Stimulated activated memory B cell treated with anti-CD40 and anti-IgM and Interleukin-4, amounts not matched to agents 10 μg/mL and 1 μg/mL and 100 μg/mL, for 72 hours (primary cell): Measurements from ENCODE around the gene PDCD7.
"Not testable (repeated sequence)": the region's sequence is repeated elsewhere in the genome, so short reads cannot be mapped to it uniquely, and the experiment has no call there.

ENCODE experiments used
- ATAC-seq: fragments of 150-1000 bp; cut with Tn5 transposase; 2 replicates; pipeline ENCODE4 v1.10.0; 2021
- H3K27ac Mint-ChIP-seq: one replicate; pipeline ENCODE4 v1.8.0; 2022; ENCODE audit warnings: mild to moderate bottlenecking, mixed read lengths
- H3K27me3 Mint-ChIP-seq: one replicate; pipeline ENCODE4 v1.8.0; 2022; ENCODE audit warnings: mixed read lengths
- H3K36me3 Mint-ChIP-seq: one replicate; pipeline ENCODE4 v1.8.0; 2022; ENCODE audit warnings: mixed read lengths
- H3K4me1 Mint-ChIP-seq: one replicate; pipeline ENCODE4 v1.8.0; 2022; ENCODE audit warnings: mixed read lengths
- H3K4me3 Mint-ChIP-seq: one replicate; pipeline ENCODE4 v1.8.0; 2022; ENCODE audit warnings: mild to moderate bottlenecking, moderate library complexity, mixed read lengths
- H3K9me3 Mint-ChIP-seq: one replicate; pipeline ENCODE4 v1.8.0; 2022; ENCODE audit warnings: mixed read lengths

The PDCD7 gene

GRCh38 chr15:65147902-65148301, 14.3 kb upstream of the PDCD7 start:
- H3K36me3 Mint-ChIP-seq, result peaks cover 40% of the 10 kb centered on the region
- no peak overlapping the region for H3K27ac Mint-ChIP-seq

GRCh38 chr15:65146438-65146837, 12.8 kb upstream of the PDCD7 start:
- Mint-ChIP-seq H3K4me3 (no peak overlapping the region), H3K4me1 (no peaks in the 10 kb centered on the region), H3K9me3 (no peaks in the 10 kb centered on the region), H3K27me3 (no peaks in the 10 kb centered on the region), H3K27ac (no peak overlapping the region), H3K36me3 (peaks cover 26% of the 10 kb centered on the region)
- ATAC-seq, result no peak

More at GRCh38 chr15:65147902-65148301, 14.3 kb upstream of the PDCD7 start:
- Mint-ChIP-seq H3K9me3 (no peaks in the 10 kb centered on the region), H3K27me3 (no peaks in the 10 kb centered on the region), H3K4me3 (no peak overlapping the region), H3K4me1 (no peaks in the 10 kb centered on the region)
- no peak for ATAC-seq

GRCh38 chr15:65138631-65139030, 5.0 kb upstream of the PDCD7 start:
- H3K9me3 Mint-ChIP-seq, H3K27me3 Mint-ChIP-seq: not testable (repeated sequence)

GRCh38 chr15:65137893-65138292, 4.3 kb upstream of the PDCD7 start:
- H3K9me3 Mint-ChIP-seq, ATAC-seq, H3K36me3 Mint-ChIP-seq, H3K27ac Mint-ChIP-seq, H3K27me3 Mint-ChIP-seq, H3K4me3 Mint-ChIP-seq: not testable (repeated sequence)
- peaks cover 11% of the 10 kb centered on the region for H3K4me1 Mint-ChIP-seq

More at GRCh38 chr15:65138631-65139030, 5.0 kb upstream of the PDCD7 start:
- H3K36me3 Mint-ChIP-seq, ATAC-seq, H3K4me3 Mint-ChIP-seq, H3K27ac Mint-ChIP-seq: not testable (repeated sequence)
- H3K4me1 Mint-ChIP-seq, result peaks cover 10% of the 10 kb centered on the region

- not testable (repeated sequence) for ATAC-seq, H3K27ac Mint-ChIP-seq, H3K4me3 Mint-ChIP-seq, H3K27me3 Mint-ChIP-seq, H3K9me3 Mint-ChIP-seq, H3K36me3 Mint-ChIP-seq
- H3K4me1 Mint-ChIP-seq, result peaks cover 17% of the 10 kb centered on the region
Observed at GRCh38 chr15:65137089-65137488, 3.5 kb upstream of the PDCD7 start.

- peaks cover 14% of the 10 kb centered on the region for H3K36me3 Mint-ChIP-seq
- H3K27ac Mint-ChIP-seq, result no peak overlapping the region
- H3K9me3 Mint-ChIP-seq, result peaks cover 6% of the 10 kb centered on the region
- ATAC-seq, result no peak
- no peaks in the 10 kb centered on the region for H3K27me3 Mint-ChIP-seq
- peak overlapping the region; percentile 86 for H3K4me3 Mint-ChIP-seq
- H3K4me1 Mint-ChIP-seq, result peaks cover 31% of the 10 kb centered on the region
Observed at GRCh38 chr15:65134538-65134937, 930 bp upstream of the PDCD7 start.

GRCh38 chr15:65132878-65133547, 595 bp downstream of the PDCD7 start:
- Mint-ChIP-seq H3K4me1 (peaks cover 31% of the 10 kb centered on the region), H3K36me3 (peaks cover 22% of the 10 kb centered on the region)

GRCh38 chr15:65130941-65131340, 2.7 kb downstream of the PDCD7 start:
- no peak for ATAC-seq
- Mint-ChIP-seq H3K36me3 (peaks cover 28% of the 10 kb centered on the region), H3K4me3 (no peak overlapping the region), H3K27ac (no peak overlapping the region), H3K27me3 (no peaks in the 10 kb centered on the region), H3K4me1 (peaks cover 31% of the 10 kb centered on the region), H3K9me3 (no peaks in the 10 kb centered on the region)

More at GRCh38 chr15:65132878-65133547, 595 bp downstream of the PDCD7 start:
- Mint-ChIP-seq H3K27ac (peak overlapping the region; percentile 83), H3K4me3 (peak overlapping the region; percentile 86), H3K9me3 (peaks cover 6% of the 10 kb centered on the region), H3K27me3 (no peaks in the 10 kb centered on the region)
- peak; percentile 78 for ATAC-seq

GRCh38 chr15:65115542-65115941, 18.1 kb downstream of the PDCD7 start:
- no peaks in the 10 kb centered on the region for H3K27me3 Mint-ChIP-seq
- H3K4me3 Mint-ChIP-seq, result no peak overlapping the region
- peaks cover 45% of the 10 kb centered on the region for H3K36me3 Mint-ChIP-seq
- no peak overlapping the region for H3K27ac Mint-ChIP-seq
- no peaks in the 10 kb centered on the region for H3K9me3 Mint-ChIP-seq
- no peaks in the 10 kb centered on the region for H3K4me1 Mint-ChIP-seq
- no peak for ATAC-seq

GRCh38 chr15:65115086-65115485, 18.5 kb downstream of the PDCD7 start, which contains the start of gene UBAP1L:
TSS of gene UBAP1L (minus strand) at chr15:65115200. CDS start at chr15:65106215, 8,985 bp downstream.
- H3K36me3 Mint-ChIP-seq, result peaks cover 45% of the 10 kb centered on the region
- H3K4me3 Mint-ChIP-seq, result no peak within 1 kb of the TSS
- H3K9me3 Mint-ChIP-seq, result no peaks in the 10 kb centered on the region
- H3K27ac Mint-ChIP-seq, result no peak within 1 kb of the TSS
- no peaks in the 10 kb centered on the region for H3K27me3 Mint-ChIP-seq
- no peaks in the 10 kb centered on the region for H3K4me1 Mint-ChIP-seq
- ATAC-seq, result no peak

GRCh38 chr15:65110676-65111292, 22.8 kb downstream of the PDCD7 start:
- Mint-ChIP-seq H3K36me3 (peaks cover 50% of the 10 kb centered on the region), H3K9me3 (no peaks in the 10 kb centered on the region), H3K4me1 (no peaks in the 10 kb centered on the region), H3K27me3 (no peaks in the 10 kb centered on the region), H3K4me3 (no peak overlapping the region), H3K27ac (no peak overlapping the region)
- no peak for ATAC-seq

GRCh38 chr15:65106011-65106590, 27.5 kb downstream of the PDCD7 start:
- H3K9me3 Mint-ChIP-seq, result no peaks in the 10 kb centered on the region
- H3K27ac Mint-ChIP-seq, result no peak overlapping the region
- no peaks in the 10 kb centered on the region for H3K27me3 Mint-ChIP-seq
- ATAC-seq, result no peak
- no peak overlapping the region for H3K4me3 Mint-ChIP-seq
- H3K36me3 Mint-ChIP-seq, result peaks cover 59% of the 10 kb centered on the region
- peaks cover 5% of the 10 kb centered on the region for H3K4me1 Mint-ChIP-seq

- Mint-ChIP-seq H3K4me3 (no peak overlapping the region), H3K36me3 (peaks cover 67% of the 10 kb centered on the region)
- ATAC-seq, result no peak
Observed at GRCh38 chr15:65105038-65105437, 28.6 kb downstream of the PDCD7 start.

GRCh38 chr15:65102912-65103311, 30.7 kb downstream of the PDCD7 start:
- Mint-ChIP-seq H3K9me3 (no peaks in the 10 kb centered on the region), H3K27me3 (no peaks in the 10 kb centered on the region), H3K4me1 (peaks cover 5% of the 10 kb centered on the region), H3K36me3 (peaks cover 72% of the 10 kb centered on the region), H3K4me3 (no peak overlapping the region), H3K27ac (no peak overlapping the region)
- ATAC-seq, result no peak

More at GRCh38 chr15:65105038-65105437, 28.6 kb downstream of the PDCD7 start:
- Mint-ChIP-seq H3K27me3 (no peaks in the 10 kb centered on the region), H3K4me1 (peaks cover 5% of the 10 kb centered on the region), H3K9me3 (no peaks in the 10 kb centered on the region), H3K27ac (no peak overlapping the region)

- Mint-ChIP-seq H3K27ac (no peak overlapping the region), H3K27me3 (no peaks in the 10 kb centered on the region), H3K4me1 (peaks cover 5% of the 10 kb centered on the region), H3K4me3 (no peak overlapping the region), H3K36me3 (peaks cover 72% of the 10 kb centered on the region), H3K9me3 (no peaks in the 10 kb centered on the region)
- ATAC-seq, result peak; percentile 43
Observed at GRCh38 chr15:65101891-65102708, 31.5 kb downstream of the PDCD7 start.
